HCT116 (cell line): ENCODE data around the gene PSORS1C1. TPM values are rescaled to one million over a fixed set of nuclear protein-coding genes. Genes with fewer than 3 reads are reported as not detected.

Experiments used
- ATAC-seq: fragments of 200-7000 bp; cut with Tn5 transposase; 2 replicates; pipeline ENCODE4 v1.9.1; 2020; ENCODE audit warnings: mild to moderate bottlenecking, moderate library complexity
- BruUV-seq: library from RNA; stranded (reverse); fragments of 400-500 nt; replicated peaks from 2 replicates; lab custom pipeline; 2021; lab: Mats Ljungman, UMichigan
- CTCF ChIA-PET: fragments of 300-600 bp; sonication (Branson Sonifier 250); formaldehyde crosslinking; loops from one replicate; lab custom pipeline; 2021; ENCODE audit warnings: antibody characterized with exemption; lab: Charles Lee
- POLR2A ChIA-PET: fragments of 300-600, 350-600 bp; sonication (Branson Sonifier 250); formaldehyde crosslinking; loops from one replicate; lab custom pipeline; 2021; ENCODE audit warnings: antibody characterized with exemption; lab: Charles Lee
- RAD21 ChIA-PET, 2 experiments: fragments of 300-600 bp; sonication (Branson Sonifier 250); formaldehyde crosslinking; loops; one replicate each; lab custom pipeline; 2023; ENCODE audit warnings: low total read pairs in 2 of 2; ENCODE audit not compliant: uncharacterized antibody in 2 of 2, unreplicated experiment in 2 of 2, low non-redundant PET in 1 of 2; lab: Charles Lee
- DNase-seq: peaks from one replicate; pipeline ENCODE4 v3.0.0-alpha.2; 2010; ENCODE audit warnings: low read depth, low spot score
- H2AFZ ChIP-seq: fragments of 200-600 bp; shearing (Covaris generic), sonication (generic); 2 replicates; pipeline ENCODE4 v1.6.1; 2017; ENCODE audit warnings: low read depth, mixed run types, mixed read lengths, antibody characterized with exemption, low read length; ENCODE audit not compliant: poor library complexity, severe bottlenecking
- H3K27ac ChIP-seq: 2 replicates; pipeline ENCODE4 v1.5.1; 2012; ENCODE audit warnings: low read depth, low read length
- H3K27me3 ChIP-seq: fragments of 200-600 bp; sonication (generic); 2 replicates; pipeline ENCODE4 v1.6.1; 2016; ENCODE audit warnings: mixed run types, low read length, mixed read lengths; ENCODE audit not compliant: insufficient read depth
- H3K36me3 ChIP-seq, 2 experiments: fragments of 200-500 bp in 1 of 2; fragments of 200-600 bp in 1 of 2; sonication (Bioruptor generic) in 1 of 2; sonication (generic) in 1 of 2; 2 replicates each; pipeline versions ENCODE4 v1.5.1 to v1.6.1; 2014 to 2016; ENCODE audit warnings: low read length in 2 of 2, inconsistent platforms in 1 of 2, mixed read lengths in 1 of 2, mixed run types in 1 of 2; ENCODE audit not compliant: insufficient read depth in 2 of 2, control insufficient read depth in 1 of 2
- H3K4me1 ChIP-seq, 2 experiments: fragments of 200-600 bp in 1 of 2; sonication (generic) in 1 of 2; 2 replicates each; pipeline versions ENCODE4 v1.5.1 to v1.6.1; 2012 to 2017; ENCODE audit warnings: low read length in 2 of 2, inconsistent platforms in 1 of 2, mild to moderate bottlenecking in 1 of 2, mixed read lengths in 1 of 2, mixed run types in 1 of 2, moderate library complexity in 1 of 2; ENCODE audit not compliant: insufficient read depth in 2 of 2, control insufficient read depth in 1 of 2
- H3K4me2 ChIP-seq: fragments of 200-600 bp; sonication (generic); 2 replicates; pipeline ENCODE4 v1.6.1; 2017; ENCODE audit warnings: mixed run types, low read length, mixed read lengths
- H3K4me3 ChIP-seq, 2 experiments: fragments of 200-600 bp in 1 of 2; sonication (generic) in 1 of 2; replicated peaks in 1 of 2; 2 replicates each; pipeline ENCODE4 v1.5.1; 2011 to 2016; ENCODE audit warnings: low read length in 2 of 2, control low read depth in 1 of 2, low read depth in 1 of 2, mild to moderate bottlenecking in 1 of 2, mixed read lengths in 1 of 2, mixed run types in 1 of 2
- H3K79me2 ChIP-seq: fragments of 200-600 bp; sonication (generic); 2 replicates; pipeline ENCODE4 v1.6.1; 2017; ENCODE audit warnings: mild to moderate bottlenecking, mixed run types, low read length, moderate library complexity, mixed read lengths; ENCODE audit not compliant: insufficient read depth
- H3K9ac ChIP-seq: fragments of 200-600 bp; sonication (generic); 2 replicates; pipeline ENCODE4 v1.6.1; 2016; ENCODE audit warnings: low read length, mixed read lengths
- H3K9me2 ChIP-seq: fragments of 200-600 bp; sonication (generic), shearing (Covaris generic); 2 replicates; pipeline ENCODE4 v1.6.1; 2017; ENCODE audit warnings: mixed run types, mild to moderate bottlenecking, moderate library complexity; ENCODE audit not compliant: insufficient read depth
- H3K9me3 ChIP-seq, 2 experiments: fragments of 200-500 bp in 1 of 2; fragments of 200-600 bp in 1 of 2; sonication (Bioruptor generic) in 1 of 2; sonication (generic) in 1 of 2; 2 replicates each; pipeline ENCODE4 v1.6.1; 2014 to 2017; ENCODE audit warnings: low read length in 2 of 2, mixed read lengths in 2 of 2, inconsistent platforms in 1 of 2, low read depth in 1 of 2, mild to moderate bottlenecking in 1 of 2, mixed run types in 1 of 2, moderate library complexity in 1 of 2; ENCODE audit not compliant: control insufficient read depth in 1 of 2, insufficient read depth in 1 of 2
- H4K20me1 ChIP-seq: fragments of 200-600 bp; sonication (generic), shearing (Covaris generic); 2 replicates; pipeline ENCODE4 v1.6.1; 2017; ENCODE audit warnings: mixed run types, mild to moderate bottlenecking, moderate library complexity; ENCODE audit not compliant: insufficient read depth
- CBX3 ChIP-seq: IDR thresholded peaks from 2 replicates; pipeline ENCODE4 v1.6.1; 2012; ENCODE audit warnings: low read depth
- EGR1 ChIP-seq: IDR thresholded peaks from 2 replicates; pipeline ENCODE4 v1.6.1; 2012; ENCODE audit warnings: low read depth
- EZH2 ChIP-seq: fragments of 200-600 bp; sonication (generic); IDR thresholded peaks from 2 replicates; pipeline ENCODE4 v1.6.1; 2017; ENCODE audit warnings: antibody characterized with exemption, mixed run types
- EZH2phosphoT487 ChIP-seq: fragments of 200-600 bp; IDR thresholded peaks from 2 replicates; pipeline ENCODE4 v1.6.1; 2018; ENCODE audit warnings: antibody characterized with exemption, borderline replicate concordance
- FOSL1 ChIP-seq: IDR thresholded peaks from 2 replicates; pipeline ENCODE4 v1.6.1; 2012; ENCODE audit warnings: low read depth
- JUND ChIP-seq: IDR thresholded peaks from 2 replicates; pipeline ENCODE4 v1.6.1; 2012
- POLR2A ChIP-seq: IDR thresholded peaks from 2 replicates; pipeline ENCODE4 v1.7.0; 2011; ENCODE audit warnings: borderline replicate concordance; ENCODE audit not compliant: insufficient read depth, insufficient read length; ENCODE audit errors: extremely low read depth
- POLR2AphosphoS5 ChIP-seq: IDR thresholded peaks from 2 replicates; pipeline ENCODE4 v1.6.1; 2011; ENCODE audit warnings: mild to moderate bottlenecking, low read depth, low read length, moderate library complexity
- SP1 ChIP-seq: IDR thresholded peaks from 2 replicates; pipeline ENCODE4 v1.6.1; 2012; ENCODE audit warnings: low read depth
- SRF ChIP-seq: IDR thresholded peaks from 2 replicates; pipeline ENCODE4 v1.6.1; 2012; ENCODE audit warnings: low read depth
- TCF7L2 ChIP-seq: IDR thresholded peaks from 2 replicates; pipeline ENCODE4 v1.7.0; 2011; ENCODE audit warnings: borderline replicate concordance, inconsistent platforms; ENCODE audit not compliant: insufficient read depth, insufficient read length; ENCODE audit errors: extremely low read depth
- YY1 ChIP-seq: IDR thresholded peaks from 2 replicates; pipeline ENCODE4 v1.6.1; 2011; ENCODE audit warnings: low read length, low read depth, moderate library complexity, mild to moderate bottlenecking; ENCODE audit not compliant: insufficient replicate concordance; ENCODE audit errors: extremely low read depth
- ZNF274 ChIP-seq: fragments of 200-500 bp; sonication (Bioruptor generic); IDR thresholded peaks from 2 replicates; pipeline ENCODE4 v1.6.1; 2014; ENCODE audit warnings: mild to moderate bottlenecking, low read depth, low read length, inconsistent platforms
- intact Hi-C: fragments of 100-400 bp; cut with micrococcal nuclease; formaldehyde crosslinking; loops from 2 replicates; pipeline ENCODE4 v1.10.0; 2022
- total RNA-seq: library from RNA; stranded (reverse); gene quantifications from one replicate; pipeline ENCODE4 v1.2.1, GENCODE V29; 2021; ENCODE audit not compliant: unreplicated experiment
- TF ChIP-seq, protein P1 (sequence below): IDR thresholded peaks from 2 replicates; pipeline ENCODE4 v1.6.1; 2012

PSORS1C1 gene
- total RNA-seq, 1 experiment from 2014 or later = 9.8 TPM

DNA sequence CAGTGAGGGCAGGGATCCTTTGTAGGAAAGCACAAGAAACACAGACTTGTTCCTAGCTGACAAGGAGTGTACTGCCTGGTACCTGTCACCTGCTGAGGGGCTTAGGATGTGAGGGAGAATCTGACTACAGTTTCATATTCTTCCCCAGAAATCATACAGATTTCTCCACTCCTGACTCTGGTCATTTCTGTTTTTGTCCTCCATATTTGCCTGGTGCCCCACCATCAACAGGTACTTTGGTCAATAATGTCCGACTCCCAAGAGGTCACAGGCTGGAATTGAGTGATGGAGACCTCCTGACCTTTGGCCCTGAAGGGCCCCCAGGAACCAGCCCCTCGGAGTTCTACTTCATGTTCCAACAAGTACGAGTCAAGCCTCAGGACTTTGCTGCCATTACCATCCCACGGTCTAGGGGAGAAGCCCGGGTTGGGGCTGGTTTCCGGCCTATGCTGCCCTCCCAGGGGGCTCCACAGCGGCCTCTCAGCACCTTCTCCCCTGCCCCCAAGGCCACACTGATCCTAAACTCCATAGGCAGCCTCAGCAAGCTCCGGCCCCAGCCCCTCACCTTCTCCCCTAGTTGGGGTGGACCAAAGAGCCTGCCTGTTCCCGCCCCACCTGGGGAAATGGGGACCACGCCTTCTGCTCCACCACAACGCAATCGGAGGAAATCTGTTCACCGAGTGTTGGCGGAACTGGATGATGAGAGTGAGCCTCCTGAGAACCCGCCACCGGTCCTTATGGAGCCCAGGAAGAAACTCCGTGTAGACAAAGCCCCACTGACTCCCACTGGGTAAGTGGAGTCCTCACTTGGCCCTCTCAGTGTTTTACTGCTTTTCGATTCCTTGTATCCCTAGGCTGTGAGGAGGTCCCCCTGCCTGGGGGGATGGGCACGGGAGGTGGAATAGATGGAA is 46.9 kb downstream of the PSORS1C1 start:
- no peaks in the 10 kb centered on the region for H3K27me3 ChIP-seq
- no TSS peak for BruUV-seq

DNA sequence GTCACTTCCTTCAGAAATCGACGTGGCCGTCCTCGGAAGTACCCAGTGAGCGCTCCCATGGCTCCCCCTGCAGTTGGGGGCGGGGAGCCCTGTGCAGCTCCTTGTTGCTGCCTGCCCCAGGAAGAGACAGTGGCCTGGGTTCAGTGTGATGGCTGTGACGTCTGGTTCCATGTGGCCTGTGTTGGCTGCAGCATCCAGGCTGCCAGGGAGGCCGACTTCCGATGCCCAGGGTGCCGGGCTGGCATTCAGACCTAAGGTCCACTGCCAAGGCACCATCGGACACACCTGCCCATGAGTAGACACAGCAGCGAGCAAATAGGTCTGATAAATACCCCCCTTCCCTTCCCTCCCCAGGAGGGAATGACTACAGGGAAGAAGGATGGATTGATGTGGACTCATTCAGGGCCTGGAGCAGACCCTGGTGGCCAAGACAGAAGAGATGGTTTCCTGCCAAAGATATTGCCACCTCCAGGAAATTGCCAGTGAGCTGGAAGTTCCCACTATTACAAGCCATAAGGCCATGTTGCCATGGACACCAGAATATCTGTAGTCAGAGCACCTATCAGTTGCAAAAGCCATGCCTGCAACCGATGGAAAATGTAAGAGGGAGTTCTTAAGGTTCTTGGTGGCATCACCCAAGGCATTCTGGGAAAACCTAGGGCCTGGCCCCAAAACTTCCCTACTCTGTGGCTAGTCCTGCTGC is 48.0 kb downstream of the PSORS1C1 start:
- no peaks in the 10 kb centered on the region for H3K9me2 ChIP-seq
- no peak for DNase-seq
- H3K4me1 ChIP-seq = peaks cover 13 to 19% of the 10 kb centered on the region in 2 experiments
- POLR2A ChIA-PET = no interaction called here
- no peak overlapping the region for H3K27ac ChIP-seq
- peaks cover 3 to 12% of the 10 kb centered on the region in 2 experiments; a peak in 3 of 4 replicates for H3K36me3 ChIP-seq
- intact Hi-C loops = no loop called here
- H4K20me1 ChIP-seq = no peaks in the 10 kb centered on the region
- H3K9me3 ChIP-seq = no peaks in the 10 kb centered on the region
- BruUV-seq = no TSS peak
- peaks cover 5% of the 10 kb centered on the region; the same call in 1 of the 2 replicates for H3K79me2 ChIP-seq
- CTCF ChIA-PET = no interaction called here
- no peak overlapping the region for H3K4me2 ChIP-seq
- RAD21 ChIA-PET = no interaction called here
- H2AFZ ChIP-seq = no peak overlapping the region
- TF ChIP-seq POLR2A (no peak), JUND (no peak), SP1 (no peak), YY1 (no peak), TCF7L2 (no peak), ZNF274 (no peak), FOSL1 (no peak)
- no peak overlapping the region for H3K4me3 ChIP-seq
- H3K27me3 ChIP-seq = no peaks in the 10 kb centered on the region
- ATAC-seq = no peak
- no peak overlapping the region for H3K9ac ChIP-seq

More for the DNA sequence above, 46.9 kb downstream of the PSORS1C1 start:
- no peak overlapping the region for H2AFZ ChIP-seq
- H3K4me3 ChIP-seq = no peak overlapping the region
- intact Hi-C loops = no loop called here
- H3K36me3 ChIP-seq = peaks cover 3 to 12% of the 10 kb centered on the region in 2 experiments; a peak in 3 of 4 replicates
- ATAC-seq = no peak
- ChIA-PET RAD21 (no interaction called here), POLR2A (no interaction called here), CTCF (no interaction called here)
- H3K9me2 ChIP-seq = no peaks in the 10 kb centered on the region
- peaks cover 18 to 28% of the 10 kb centered on the region in 2 experiments for H3K4me1 ChIP-seq
- peaks cover 9% of the 10 kb centered on the region for H3K79me2 ChIP-seq
- no peaks in the 10 kb centered on the region for H3K9me3 ChIP-seq
- no peak overlapping the region for H3K9ac ChIP-seq
- H3K27ac ChIP-seq = no peak overlapping the region
- H3K4me2 ChIP-seq = no peak overlapping the region
- no peaks in the 10 kb centered on the region for H4K20me1 ChIP-seq
- no peak for TF ChIP-seq EZH2phosphoT487
- no peak for TF ChIP-seq EZH2
- no peak for TF ChIP-seq POLR2AphosphoS5
- TF ChIP-seq SRF = no peak
- TF ChIP-seq EGR1 = no peak
- TF ChIP-seq CBX3 = no peak
- TF ChIP-seq, protein P1, sequence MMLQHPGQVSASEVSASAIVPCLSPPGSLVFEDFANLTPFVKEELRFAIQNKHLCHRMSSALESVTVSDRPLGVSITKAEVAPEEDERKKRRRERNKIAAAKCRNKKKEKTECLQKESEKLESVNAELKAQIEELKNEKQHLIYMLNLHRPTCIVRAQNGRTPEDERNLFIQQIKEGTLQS = no peak
- no peak for TF ChIP-seq FOSL1
- no peak for TF ChIP-seq SP1
- TF ChIP-seq ZNF274 = no peak
- no peak for DNase-seq
